ENCODE measurements around the gene HYAL1.
A peak's percentile ranks its signal among the peaks of the same experiment; 100 is the strongest.

HYAL1 gene

GRCh38 chr3:50337175-50337861, 33.9 kb upstream of the HYAL1 start:
- Histone ChIP-seq H3K4me3 (ENCODE audit: low read depth, low read length) (peak overlapping the region; percentile 96), H3K4me1 (ENCODE audit: control insufficient read depth, insufficient read depth, low read length) (no peaks in the 10 kb centered on the region; the same call in 1 of the 2 replicates), H3K27ac (ENCODE audit: extremely low read depth, low read depth, low read length) (peak overlapping the region; percentile 88), H3K36me3 (ENCODE audit: control insufficient read depth in 2 of 2, insufficient read depth in 1 of 2, low read length in 2 of 2) (peaks cover 3 to 28% of the 10 kb centered on the region in 2 experiments; a peak in 2 of 3 replicates), H3K9me3 (ENCODE audit: control insufficient read depth, insufficient read depth, low read depth, low read length) (no peaks in the 10 kb centered on the region)
- ChIA-PET POLR2A (interaction anchor here (0.6 to 2.7 kb wide), 27 partner anchors 8 to 1059 kb away, joined by 3 to 63 read pairs (median 5); partner anchors contain the start of genes CYB561D2, GNAI2, HEMK1 and HYAL2), CTCF (interaction anchor here (1.0 to 2.6 kb wide), 7 partner anchors 9 to 205 kb away, joined by 3 to 13 read pairs (median 5); partner anchors contain the start of gene TUSC2)
- TF ChIP-seq OSR2 (tag by site-specific recombination; IDR thresholded peaks at IDR 0.05) = no peak
- TF ChIP-seq ZNF677 (tag by site-specific recombination; IDR thresholded peaks at IDR 0.05) = no peak
- TF ChIP-seq ZNF785 (tag by site-specific recombination; IDR thresholded peaks at IDR 0.05) = 0 out of 2 replicates have a peak, but pooled peaks have one; percentile 44
- no peak for TF ChIP-seq ZNF366 (tag by site-specific recombination; conservative IDR thresholded peaks at IDR 0.05)
- no peak for TF ChIP-seq ZNF621 (tag by site-specific recombination; IDR thresholded peaks at IDR 0.05)
- no peak for TF ChIP-seq ZNF473 (tag by site-specific recombination; IDR thresholded peaks at IDR 0.05)
- TF ChIP-seq ZNF558 (tag by site-specific recombination; IDR thresholded peaks at IDR 0.05) = no peak
- TF ChIP-seq PATZ1 (tag by site-specific recombination; IDR thresholded peaks at IDR 0.05) = peak; percentile 95
- TF ChIP-seq KLF7 (tag by site-specific recombination; IDR thresholded peaks at IDR 0.05; ENCODE audit: borderline replicate concordance) = 0 out of 2 replicates have a peak, but pooled peaks have one; percentile 21
- TF ChIP-seq PRDM10 (tag by site-specific recombination; IDR thresholded peaks at IDR 0.05) = peak; percentile 19; the same call in 1 of the 2 replicates
- TF ChIP-seq ZNF660 (tag by site-specific recombination; IDR thresholded peaks at IDR 0.05) = 0 out of 2 replicates have a peak, but pooled peaks have one; percentile 31
- TF ChIP-seq ZNF280C (tag by site-specific recombination; IDR thresholded peaks at IDR 0.05) = no peak
- peak; percentile 70 for TF ChIP-seq ZNF501 (tag by site-specific recombination; IDR thresholded peaks at IDR 0.05)
- TF ChIP-seq SP2 (tag by site-specific recombination; IDR thresholded peaks at IDR 0.05) = peak; percentile 92
- TF ChIP-seq TRIM28 (IDR thresholded peaks at IDR 0.05; ENCODE audit: borderline replicate concordance, low read length) = no peak
- peak; percentile 46; the same call in 1 of the 2 replicates for TF ChIP-seq ZXDB (tag by site-specific recombination; IDR thresholded peaks at IDR 0.05)
- TF ChIP-seq ZBTB1 (tag by site-specific recombination; IDR thresholded peaks at IDR 0.05) = 0 out of 2 replicates have a peak, but pooled peaks have one; percentile 43
- no peak for TF ChIP-seq ZNF514 (tag by site-specific recombination; IDR thresholded peaks at IDR 0.05)
- TF ChIP-seq SP3 (tag by site-specific recombination; IDR thresholded peaks at IDR 0.05) = peak; percentile 78
- no peak for TF ChIP-seq TSHZ1 (tag by site-specific recombination; IDR thresholded peaks at IDR 0.05; ENCODE audit: borderline replicate concordance)
- peak; percentile 75 for TF ChIP-seq ZNF600 (tag by site-specific recombination; IDR thresholded peaks at IDR 0.05)
- 0 out of 2 replicates have a peak, but pooled peaks have one; percentile 28 for TF ChIP-seq ZNF398 (tag by site-specific recombination; IDR thresholded peaks at IDR 0.05)
- TF ChIP-seq ZBTB17 (tag by site-specific recombination; IDR thresholded peaks at IDR 0.05) = peak; percentile 92
- TF ChIP-seq ZNF2 (tag by site-specific recombination; IDR thresholded peaks at IDR 0.05) = peak; percentile 70; the same call in 1 of the 2 replicates
